OCI-LY1 (cell line): ENCODE results near the gene GSG1L.

ENCODE experiments used
- H2AFZ ChIP-seq: fragments of 200-600 bp; sonication (generic), shearing (Covaris generic); 2 replicates; pipeline ENCODE4 v1.6.0; 2014; ENCODE audit warnings: antibody characterized with exemption, mild to moderate bottlenecking, low read length
- H3F3A ChIP-seq: fragments of 200-600 bp; sonication (generic), shearing (Covaris generic); 2 replicates; pipeline ENCODE4 v1.6.0; 2014; ENCODE audit warnings: mild to moderate bottlenecking, antibody characterized with exemption, low read length, moderate library complexity; ENCODE audit not compliant: insufficient read depth
- H3K27ac ChIP-seq: fragments of 200-600 bp; sonication (generic); 2 replicates; pipeline ENCODE4 v1.5.1; 2014; ENCODE audit warnings: low read length, mixed run types, mild to moderate bottlenecking, low read depth; ENCODE audit not compliant: poor library complexity, severe bottlenecking
- H3K27me3 ChIP-seq: fragments of 200-600 bp; sonication (generic); 2 replicates; pipeline ENCODE4 v1.6.0; 2014; ENCODE audit warnings: antibody characterized with exemption, mild to moderate bottlenecking, low read length, moderate library complexity; ENCODE audit not compliant: insufficient read depth
- H3K36me3 ChIP-seq: fragments of 200-600 bp; sonication (generic); 2 replicates; pipeline ENCODE4 v1.6.1; 2014; ENCODE audit warnings: mild to moderate bottlenecking, antibody characterized with exemption, low read length, moderate library complexity, mixed read lengths; ENCODE audit not compliant: insufficient read depth
- H3K4me1 ChIP-seq: fragments of 200-600 bp; sonication (generic); 2 replicates; pipeline ENCODE4 v1.5.1; 2014; ENCODE audit warnings: mild to moderate bottlenecking, low read length, moderate library complexity; ENCODE audit not compliant: insufficient read depth, severe bottlenecking
- H3K4me2 ChIP-seq: fragments of 200-600 bp; sonication (generic), shearing (Covaris generic); 2 replicates; pipeline ENCODE4 v1.6.1; 2014; ENCODE audit warnings: low read length
- H3K4me3 ChIP-seq: fragments of 200-600 bp; sonication (generic); 2 replicates; pipeline ENCODE4 v1.5.1; 2014; ENCODE audit warnings: low read length, low read depth, mild to moderate bottlenecking, mixed read lengths; ENCODE audit not compliant: poor library complexity, severe bottlenecking
- H3K79me2 ChIP-seq: fragments of 200-600 bp; shearing (Covaris generic); 2 replicates; pipeline ENCODE4 v1.6.1; 2016; ENCODE audit warnings: mixed run types, low read length, mixed read lengths; ENCODE audit not compliant: insufficient read depth
- H3K9ac ChIP-seq: fragments of 200-600 bp; sonication (generic), shearing (Covaris generic); 2 replicates; pipeline ENCODE4 v1.6.1; 2014; ENCODE audit warnings: mild to moderate bottlenecking, low read length, mixed read lengths
- H3K9me2 ChIP-seq: fragments of 200-600 bp; sonication (generic), shearing (Covaris generic); 2 replicates; pipeline ENCODE4 v1.6.1; 2014; ENCODE audit warnings: low read depth, mild to moderate bottlenecking, low read length, mixed read lengths
- H3K9me3 ChIP-seq: fragments of 200-600 bp; shearing (Covaris generic); 2 replicates; pipeline ENCODE4 v1.6.1; 2014; ENCODE audit warnings: low read length, mixed read lengths
- H4K20me1 ChIP-seq: fragments of 200-600 bp; sonication (generic), shearing (Covaris generic); 2 replicates; pipeline ENCODE4 v1.6.0; 2016; ENCODE audit warnings: mild to moderate bottlenecking, low read length; ENCODE audit not compliant: insufficient read depth
- EZH2 ChIP-seq: fragments of 200-600 bp; sonication (generic), shearing (Covaris generic); IDR thresholded peaks from 2 replicates; pipeline ENCODE4 v1.8.0; 2017; ENCODE audit warnings: borderline replicate concordance, mixed run types, mild to moderate bottlenecking, antibody characterized with exemption, low read length, moderate library complexity, mixed read lengths
- TF ChIP-seq, protein P1 (sequence below): fragments of 200-600 bp; sonication (generic), shearing (Covaris generic); IDR thresholded peaks from 2 replicates; pipeline ENCODE4 v1.5.1; 2017; ENCODE audit warnings: mild to moderate bottlenecking, antibody characterized with exemption, low read length, moderate library complexity, mixed read lengths

The GSG1L gene

GRCh38 chr16:27817038-27817437 is 246.5 kb downstream of the GSG1L start:
- Histone ChIP-seq H3K27ac (no peak overlapping the region), H4K20me1 (no peaks in the 10 kb centered on the region), H3K4me2 (no peak overlapping the region), H3F3A (no peaks in the 10 kb centered on the region), H3K9me2 (no peaks in the 10 kb centered on the region), H3K79me2 (no peaks in the 10 kb centered on the region), H3K27me3 (peaks cover 5% of the 10 kb centered on the region; the same call in 1 of the 2 replicates), H3K4me3 (no peak overlapping the region), H2AFZ (no peak overlapping the region), H3K9me3 (no peaks in the 10 kb centered on the region), H3K9ac (no peak overlapping the region), H3K36me3 (no peaks in the 10 kb centered on the region), H3K4me1 (no peaks in the 10 kb centered on the region)
- TF ChIP-seq, protein P1, sequence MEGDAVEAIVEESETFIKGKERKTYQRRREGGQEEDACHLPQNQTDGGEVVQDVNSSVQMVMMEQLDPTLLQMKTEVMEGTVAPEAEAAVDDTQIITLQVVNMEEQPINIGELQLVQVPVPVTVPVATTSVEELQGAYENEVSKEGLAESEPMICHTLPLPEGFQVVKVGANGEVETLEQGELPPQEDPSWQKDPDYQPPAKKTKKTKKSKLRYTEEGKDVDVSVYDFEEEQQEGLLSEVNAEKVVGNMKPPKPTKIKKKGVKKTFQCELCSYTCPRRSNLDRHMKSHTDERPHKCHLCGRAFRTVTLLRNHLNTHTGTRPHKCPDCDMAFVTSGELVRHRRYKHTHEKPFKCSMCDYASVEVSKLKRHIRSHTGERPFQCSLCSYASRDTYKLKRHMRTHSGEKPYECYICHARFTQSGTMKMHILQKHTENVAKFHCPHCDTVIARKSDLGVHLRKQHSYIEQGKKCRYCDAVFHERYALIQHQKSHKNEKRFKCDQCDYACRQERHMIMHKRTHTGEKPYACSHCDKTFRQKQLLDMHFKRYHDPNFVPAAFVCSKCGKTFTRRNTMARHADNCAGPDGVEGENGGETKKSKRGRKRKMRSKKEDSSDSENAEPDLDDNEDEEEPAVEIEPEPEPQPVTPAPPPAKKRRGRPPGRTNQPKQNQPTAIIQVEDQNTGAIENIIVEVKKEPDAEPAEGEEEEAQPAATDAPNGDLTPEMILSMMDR: no peak
- no peak for TF ChIP-seq EZH2

DNA sequence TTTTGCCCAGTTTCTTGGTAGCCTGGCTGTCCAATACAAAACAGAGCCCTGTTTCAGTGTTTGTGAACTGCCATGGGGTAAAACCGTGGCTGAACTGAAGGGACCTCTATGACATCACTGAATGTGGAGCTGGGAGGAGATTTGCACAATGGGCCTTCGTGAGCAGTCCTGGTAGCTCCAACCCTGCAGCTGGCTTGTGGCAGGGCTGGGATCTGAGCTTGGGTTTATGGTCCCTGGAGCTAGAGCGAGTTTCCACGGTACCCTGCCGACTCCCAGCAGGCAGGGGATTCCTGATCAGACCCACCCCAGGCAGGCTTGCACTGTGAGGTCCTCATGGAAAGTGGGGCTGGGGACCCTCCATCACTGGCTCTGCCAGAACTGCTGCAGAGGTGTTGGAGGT is 247.0 kb downstream of the GSG1L start:
- Histone ChIP-seq H3K27me3 (peaks cover 5% of the 10 kb centered on the region; the same call in 1 of the 2 replicates), H2AFZ (no peak overlapping the region)

GRCh38 chr16:27813591-27813990 is 249.9 kb downstream of the GSG1L start:
- no peak overlapping the region for H2AFZ ChIP-seq
- H3F3A ChIP-seq: no peaks in the 10 kb centered on the region
- no peak for TF ChIP-seq EZH2
- TF ChIP-seq, protein P1: no peak
- no peak overlapping the region for H3K9ac ChIP-seq
- no peaks in the 10 kb centered on the region for H4K20me1 ChIP-seq
- no peaks in the 10 kb centered on the region for H3K9me3 ChIP-seq
- H3K79me2 ChIP-seq: no peaks in the 10 kb centered on the region
- H3K4me2 ChIP-seq: no peak overlapping the region
- H3K4me1 ChIP-seq: no peaks in the 10 kb centered on the region
- H3K36me3 ChIP-seq: no peaks in the 10 kb centered on the region
- H3K9me2 ChIP-seq: no peaks in the 10 kb centered on the region
- H3K4me3 ChIP-seq: no peak overlapping the region
- no peaks in the 10 kb centered on the region for H3K27me3 ChIP-seq
- H3K27ac ChIP-seq: no peak overlapping the region

More for the DNA sequence above, 247.0 kb downstream of the GSG1L start:
- H4K20me1 ChIP-seq: no peaks in the 10 kb centered on the region
- H3K36me3 ChIP-seq: no peaks in the 10 kb centered on the region
- H3K27ac ChIP-seq: no peak overlapping the region
- no peaks in the 10 kb centered on the region for H3K9me2 ChIP-seq
- no peak overlapping the region for H3K4me2 ChIP-seq
- H3K9ac ChIP-seq: no peak overlapping the region
- H3F3A ChIP-seq: no peaks in the 10 kb centered on the region
- H3K79me2 ChIP-seq: no peaks in the 10 kb centered on the region
- TF ChIP-seq EZH2: no peak
- TF ChIP-seq, protein P1: no peak
- H3K9me3 ChIP-seq: no peaks in the 10 kb centered on the region
- H3K4me1 ChIP-seq: no peaks in the 10 kb centered on the region
- H3K4me3 ChIP-seq: no peak overlapping the region
